Thoracic aorta endothelial cell (primary cell): Measurements from ENCODE around the gene ANKAR. TPM values are rescaled to one million over a fixed set of nuclear protein-coding genes. Genes with fewer than 3 reads are reported as not detected.

Experiments used
- total RNA-seq: library from RNA; depleted of rRNA; stranded (reverse); fragments of >200 nt; gene quantifications from 2 replicates; pipeline ENCODE4 v1.2.3, GENCODE V29; 2012

The ANKAR gene
- total RNA-seq: 6.6 and 8.4 TPM in 2 replicates

DNA sequence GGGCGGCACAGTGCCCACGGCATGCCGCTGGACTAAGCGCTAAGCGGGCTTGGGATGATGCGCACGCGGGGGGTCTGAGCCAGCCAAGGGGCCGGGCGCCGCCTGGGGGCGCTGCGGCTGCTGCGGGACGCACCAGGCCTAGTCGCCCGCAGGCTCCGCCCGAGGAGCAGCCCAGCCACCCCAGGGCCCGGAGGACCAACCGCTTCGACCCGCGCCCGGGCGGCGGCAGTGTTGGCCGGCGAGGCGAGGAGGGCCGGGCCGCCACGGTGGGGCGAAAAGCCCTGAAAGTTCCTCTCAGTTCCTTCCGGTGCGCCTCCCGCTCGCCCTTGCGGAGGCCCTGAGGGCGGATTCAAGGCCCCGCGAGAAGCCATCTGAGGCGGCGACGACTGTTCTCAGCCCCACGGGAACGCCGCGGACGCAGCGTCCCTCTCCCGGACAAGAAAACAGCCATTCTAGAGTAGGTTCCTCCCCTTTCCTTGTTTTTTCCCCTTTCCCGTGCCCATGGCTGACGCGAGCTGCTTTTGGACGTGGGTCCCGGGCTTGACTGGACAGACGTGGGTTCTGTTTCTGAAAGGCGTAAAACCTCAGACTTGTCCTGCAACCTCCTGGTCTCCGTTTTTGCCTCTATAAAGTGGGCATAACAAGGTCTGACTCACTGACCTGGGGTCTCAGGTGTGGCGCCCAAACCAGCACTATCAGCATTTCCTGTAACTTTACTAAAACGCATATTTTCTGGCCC is at the start of gene ANKAR:
TSS of gene ANKAR (plus strand) at position 297 of the 739 bp plus-strand sequence. CDS start 1,821 bp downstream, outside the sequence.

DNA sequence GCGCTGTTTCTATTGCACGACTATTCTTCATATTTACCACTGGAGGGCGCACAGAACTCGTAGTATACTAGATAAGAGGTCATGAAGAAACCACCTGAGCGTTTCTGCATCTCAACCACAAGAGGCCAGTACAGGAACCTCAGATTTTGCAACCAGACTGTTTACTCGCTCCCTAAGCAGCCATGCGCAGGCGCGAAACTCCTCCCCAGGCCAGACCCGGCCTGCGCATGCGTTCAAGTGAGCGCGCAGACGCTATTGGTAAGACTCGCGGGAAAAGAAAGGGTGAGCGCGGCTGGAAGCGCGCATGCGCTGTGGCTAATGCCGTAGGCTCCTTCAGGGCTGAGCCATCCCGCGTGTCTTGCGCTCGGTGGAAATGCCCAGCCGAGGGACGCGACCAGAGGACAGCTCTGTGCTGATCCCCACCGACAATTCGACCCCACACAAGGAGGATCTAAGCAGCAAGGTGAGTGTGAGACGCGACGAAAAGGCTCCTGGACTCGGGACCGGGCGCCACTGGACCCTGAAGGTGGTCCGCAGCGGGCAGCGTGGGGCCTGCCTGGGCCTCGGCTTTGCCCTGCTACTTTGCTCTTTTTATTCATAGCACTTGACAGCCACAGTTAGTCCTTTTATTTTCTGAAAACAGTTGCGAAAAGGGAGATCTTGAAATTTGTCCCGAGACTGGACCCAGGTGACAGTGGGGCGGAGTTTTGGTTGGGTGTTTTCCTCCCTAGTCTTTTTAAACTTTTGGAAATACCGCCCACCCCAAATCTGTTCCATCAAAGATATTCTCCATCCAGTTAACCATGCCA is 13.1 kb upstream of the ANKAR start, which contains the start of gene ASNSD1:
TSS of gene ASNSD1 (plus strand) at position 312 of the 809 bp plus-strand sequence. CDS start 4,674 bp downstream, outside the sequence.

Other genes with a start within 250 kb of the ANKAR start
- 88.4 and 91.7 TPM in 2 replicates for gene WDR75, start 233.2 kb upstream of the ANKAR start, total RNA-seq
- gene SLC40A1, start 93.9 kb upstream of the ANKAR start, total RNA-seq: 6.1 and 34.2 TPM in 2 replicates
- gene ASNSD1, start 13.2 kb upstream of the ANKAR start, total RNA-seq: 95.8 and 99.3 TPM in 2 replicates
- gene OSGEPL1, start 88.1 kb downstream of the ANKAR start, total RNA-seq: 9.3 and 10.5 TPM in 2 replicates
- gene ORMDL1, start 109.7 kb downstream of the ANKAR start, total RNA-seq: 55.9 and 67.6 TPM in 2 replicates
- 34.7 and 37.5 TPM in 2 replicates for gene PMS1, start 109.8 kb downstream of the ANKAR start, total RNA-seq